Activated CD4-positive, alpha-beta memory T cell treated with anti-CD3 and anti-CD28 coated beads, Interleukin-2, amount 10 ng/mL, durations not matched to agents 7 days and 5 days (primary cell): Measurements from ENCODE around the gene WFDC9. TPM values are rescaled to one million over a fixed set of nuclear protein-coding genes. Genes with fewer than 3 reads are reported as not detected.
"Not testable (repeated sequence)": the region's sequence is repeated elsewhere in the genome, so short reads cannot be mapped to it uniquely, and the experiment has no call there.

ENCODE experiments used
- CTCF ChIA-PET: fragments of 350-600 bp; sonication (Branson Sonifier 250); formaldehyde crosslinking; loops from one replicate; lab custom pipeline; 2021; ENCODE audit warnings: antibody characterized with exemption, inconsistent platforms; lab: Charles Lee
- POLR2A ChIA-PET: fragments of 350-600 bp; sonication (Branson Sonifier 250); formaldehyde crosslinking; loops from one replicate; lab custom pipeline; 2021; ENCODE audit warnings: antibody characterized with exemption; lab: Charles Lee
- DNase-seq: peaks from one replicate; pipeline ENCODE4 v3.0.0-alpha.2; 2020
- H3K27ac Mint-ChIP-seq: one replicate; pipeline ENCODE4 v1.8.0; 2021; ENCODE audit warnings: mild to moderate bottlenecking, mixed read lengths
- H3K27me3 Mint-ChIP-seq: one replicate; pipeline ENCODE4 v1.8.0; 2021; ENCODE audit warnings: mixed read lengths
- H3K36me3 Mint-ChIP-seq: one replicate; pipeline ENCODE4 v1.8.0; 2021; ENCODE audit warnings: low read depth, mixed read lengths
- H3K4me1 Mint-ChIP-seq: one replicate; pipeline ENCODE4 v1.8.0; 2021; ENCODE audit warnings: mixed read lengths
- H3K4me3 Mint-ChIP-seq: one replicate; pipeline ENCODE4 v1.8.0; 2021; ENCODE audit warnings: mild to moderate bottlenecking, mixed read lengths
- H3K9me3 Mint-ChIP-seq: one replicate; pipeline ENCODE4 v1.8.0; 2021; ENCODE audit warnings: mixed read lengths
- total RNA-seq, 2 experiments: library from RNA; stranded (reverse); gene quantifications; one replicate each; pipeline ENCODE4 v1.2.3, GENCODE V29; 2021

WFDC9 gene
- not detected for total RNA-seq

- ChIA-PET CTCF (no interaction called here), POLR2A (no interaction called here)
- no peak within 1 kb of the TSS for H3K4me3 Mint-ChIP-seq
- no peaks in the 10 kb centered on the region for H3K36me3 Mint-ChIP-seq
- H3K9me3 Mint-ChIP-seq: no peaks in the 10 kb centered on the region
- H3K27ac Mint-ChIP-seq: no peak within 1 kb of the TSS
- no peak for DNase-seq
- no peaks in the 10 kb centered on the region for H3K4me1 Mint-ChIP-seq
- peaks cover 20% of the 10 kb centered on the region for H3K27me3 Mint-ChIP-seq
Measured at GRCh38 chr20:45631184-45631583, at the start of gene WFDC9. Gene WFDC9 (minus strand): TSS chr20:45631284. CDS start chr20:45610181, 21,103 bp downstream.

GRCh38 chr20:45679650-45680049 is 48.6 kb upstream of the WFDC9 start:
- H3K9me3 Mint-ChIP-seq: peaks cover 11% of the 10 kb centered on the region
- no peaks in the 10 kb centered on the region for H3K4me1 Mint-ChIP-seq
- CTCF ChIA-PET: no interaction called here

GRCh38 chr20:45672765-45673164 is 41.7 kb upstream of the WFDC9 start:
- Mint-ChIP-seq H3K9me3 (no peaks in the 10 kb centered on the region), H3K4me3 (no peak overlapping the region), H3K27me3 (peaks cover 34% of the 10 kb centered on the region), H3K27ac (no peak overlapping the region), H3K36me3 (no peaks in the 10 kb centered on the region), H3K4me1 (no peaks in the 10 kb centered on the region)
- DNase-seq: no peak
- ChIA-PET POLR2A (no interaction called here), CTCF (no interaction called here)

More at GRCh38 chr20:45679650-45680049, 48.6 kb upstream of the WFDC9 start:
- Mint-ChIP-seq H3K4me3 (no peak overlapping the region), H3K36me3 (no peaks in the 10 kb centered on the region), H3K27me3 (peaks cover 11% of the 10 kb centered on the region), H3K27ac (no peak overlapping the region)
- no peak for DNase-seq
- POLR2A ChIA-PET: no interaction called here

GRCh38 chr20:45670139-45670538 is 39.1 kb upstream of the WFDC9 start, which contains the start of gene WFDC11:
Gene WFDC11 (minus strand): TSS chr20:45670239. CDS start chr20:45650600, 19,639 bp downstream.
- Mint-ChIP-seq H3K4me1 (no peaks in the 10 kb centered on the region), H3K4me3 (no peak within 1 kb of the TSS), H3K27ac (no peak within 1 kb of the TSS), H3K36me3 (no peaks in the 10 kb centered on the region), H3K27me3 (peaks cover 27% of the 10 kb centered on the region), H3K9me3 (no peaks in the 10 kb centered on the region)
- DNase-seq: no peak
- ChIA-PET CTCF (no interaction called here), POLR2A (no interaction called here)

GRCh38 chr20:45657038-45657437 is 26.0 kb upstream of the WFDC9 start:
- H3K9me3 Mint-ChIP-seq, H3K27ac Mint-ChIP-seq, H3K4me1 Mint-ChIP-seq, H3K4me3 Mint-ChIP-seq, POLR2A ChIA-PET, CTCF ChIA-PET, DNase-seq, H3K36me3 Mint-ChIP-seq: not testable (repeated sequence)
- peaks cover 21% of the 10 kb centered on the region for H3K27me3 Mint-ChIP-seq

GRCh38 chr20:45651726-45652125 is 20.6 kb upstream of the WFDC9 start:
- H3K27ac Mint-ChIP-seq, H3K4me1 Mint-ChIP-seq, POLR2A ChIA-PET, CTCF ChIA-PET, H3K4me3 Mint-ChIP-seq, H3K9me3 Mint-ChIP-seq, DNase-seq, H3K36me3 Mint-ChIP-seq: not testable (repeated sequence)
- peaks cover 18% of the 10 kb centered on the region for H3K27me3 Mint-ChIP-seq

GRCh38 chr20:45649312-45649863 is 18.3 kb upstream of the WFDC9 start:
- H3K27ac Mint-ChIP-seq: no peak overlapping the region
- H3K36me3 Mint-ChIP-seq: no peaks in the 10 kb centered on the region
- H3K9me3 Mint-ChIP-seq: no peaks in the 10 kb centered on the region
- ChIA-PET POLR2A (no interaction called here), CTCF (no interaction called here)
- no peaks in the 10 kb centered on the region for H3K4me1 Mint-ChIP-seq
- H3K27me3 Mint-ChIP-seq: peaks cover 13% of the 10 kb centered on the region
- DNase-seq: no peak
- H3K4me3 Mint-ChIP-seq: no peak overlapping the region

- no peak for DNase-seq
- Mint-ChIP-seq H3K4me1 (no peaks in the 10 kb centered on the region), H3K4me3 (no peak overlapping the region), H3K36me3 (no peaks in the 10 kb centered on the region), H3K9me3 (no peaks in the 10 kb centered on the region), H3K27ac (no peak overlapping the region), H3K27me3 (peaks cover 8% of the 10 kb centered on the region)
- CTCF ChIA-PET: no interaction called here
- POLR2A ChIA-PET: no interaction called here
Measured at GRCh38 chr20:45647441-45648050, 16.5 kb upstream of the WFDC9 start.

GRCh38 chr20:45646875-45647274 is 15.8 kb upstream of the WFDC9 start:
- ChIA-PET POLR2A (no interaction called here), CTCF (no interaction called here)
- no peak overlapping the region for H3K4me3 Mint-ChIP-seq
- no peak overlapping the region for H3K27ac Mint-ChIP-seq
- no peaks in the 10 kb centered on the region for H3K4me1 Mint-ChIP-seq
- no peak for DNase-seq
- no peaks in the 10 kb centered on the region for H3K9me3 Mint-ChIP-seq
- no peaks in the 10 kb centered on the region for H3K36me3 Mint-ChIP-seq
- H3K27me3 Mint-ChIP-seq: peaks cover 8% of the 10 kb centered on the region

GRCh38 chr20:45645869-45646268 is 14.8 kb upstream of the WFDC9 start:
- DNase-seq, H3K4me1 Mint-ChIP-seq, H3K4me3 Mint-ChIP-seq, H3K9me3 Mint-ChIP-seq, CTCF ChIA-PET, H3K27me3 Mint-ChIP-seq, H3K27ac Mint-ChIP-seq, POLR2A ChIA-PET, H3K36me3 Mint-ChIP-seq: not testable (repeated sequence)

GRCh38 chr20:45641076-45641475 is 10.0 kb upstream of the WFDC9 start:
- H3K4me1 Mint-ChIP-seq, H3K36me3 Mint-ChIP-seq, H3K4me3 Mint-ChIP-seq, DNase-seq, H3K9me3 Mint-ChIP-seq, CTCF ChIA-PET, POLR2A ChIA-PET, H3K27ac Mint-ChIP-seq: not testable (repeated sequence)
- H3K27me3 Mint-ChIP-seq: peaks cover 15% of the 10 kb centered on the region

- no peak for DNase-seq
- Mint-ChIP-seq H3K4me3 (no peak overlapping the region), H3K9me3 (no peaks in the 10 kb centered on the region), H3K36me3 (no peaks in the 10 kb centered on the region), H3K27ac (no peak overlapping the region), H3K27me3 (peaks cover 15% of the 10 kb centered on the region), H3K4me1 (no peaks in the 10 kb centered on the region)
- ChIA-PET CTCF (no interaction called here), POLR2A (no interaction called here)
Measured at GRCh38 chr20:45639687-45640086, 8.6 kb upstream of the WFDC9 start.

- ChIA-PET POLR2A (no interaction called here), CTCF (no interaction called here)
- H3K27me3 Mint-ChIP-seq: peaks cover 15% of the 10 kb centered on the region
- H3K4me1 Mint-ChIP-seq: no peaks in the 10 kb centered on the region
- no peaks in the 10 kb centered on the region for H3K36me3 Mint-ChIP-seq
- H3K9me3 Mint-ChIP-seq: no peaks in the 10 kb centered on the region
- DNase-seq: no peak
- no peak overlapping the region for H3K27ac Mint-ChIP-seq
- H3K4me3 Mint-ChIP-seq: no peak overlapping the region
Measured at GRCh38 chr20:45636513-45636912, 5.4 kb upstream of the WFDC9 start.

- no peaks in the 10 kb centered on the region for H3K36me3 Mint-ChIP-seq
- CTCF ChIA-PET: interaction anchor here (1.5 kb wide), 1 partner anchor 23 kb away, joined by 3 read pairs; no protein-coding TSS in a partner anchor
Measured at GRCh38 chr20:45630371-45630770, 713 bp downstream of the WFDC9 start.

More at GRCh38 chr20:45630371-45630770, 713 bp downstream of the WFDC9 start:
- no peaks in the 10 kb centered on the region for H3K4me1 Mint-ChIP-seq
- POLR2A ChIA-PET: no interaction called here
- no peak for DNase-seq
- H3K4me3 Mint-ChIP-seq: no peak overlapping the region
- H3K27ac Mint-ChIP-seq: no peak overlapping the region
- peaks cover 20% of the 10 kb centered on the region for H3K27me3 Mint-ChIP-seq
- no peaks in the 10 kb centered on the region for H3K9me3 Mint-ChIP-seq
